ENCODE data around the gene YWHAQ. TPM values are rescaled to one million over a fixed set of nuclear protein-coding genes. Genes with fewer than 3 reads are reported as not detected.

Gene YWHAQ
- total RNA-seq, 6 experiments from 2014 or later: 70.4 to 105 (median 84.2) TPM

- Histone ChIP-seq H3K27ac (no peak overlapping the region), H3K4me1 (no peaks in the 10 kb centered on the region), H3K36me3 (no peaks in the 10 kb centered on the region), H3K9me3 (no peaks in the 10 kb centered on the region), H3K4me3 (no peak overlapping the region), H3K27me3 (no peaks in the 10 kb centered on the region)
- intact Hi-C loops (cut with DNase I): no loop called here
- no peak for DNase-seq
- WGBS (ENCODE audit: insufficient coverage, low coverage, low lambda C conversion rate, missing lambda C conversion rate): 69% methylated on average over 6 of the region's 9 CpGs
- ATAC-seq: no peak
- TF ChIP-seq, protein P1, sequence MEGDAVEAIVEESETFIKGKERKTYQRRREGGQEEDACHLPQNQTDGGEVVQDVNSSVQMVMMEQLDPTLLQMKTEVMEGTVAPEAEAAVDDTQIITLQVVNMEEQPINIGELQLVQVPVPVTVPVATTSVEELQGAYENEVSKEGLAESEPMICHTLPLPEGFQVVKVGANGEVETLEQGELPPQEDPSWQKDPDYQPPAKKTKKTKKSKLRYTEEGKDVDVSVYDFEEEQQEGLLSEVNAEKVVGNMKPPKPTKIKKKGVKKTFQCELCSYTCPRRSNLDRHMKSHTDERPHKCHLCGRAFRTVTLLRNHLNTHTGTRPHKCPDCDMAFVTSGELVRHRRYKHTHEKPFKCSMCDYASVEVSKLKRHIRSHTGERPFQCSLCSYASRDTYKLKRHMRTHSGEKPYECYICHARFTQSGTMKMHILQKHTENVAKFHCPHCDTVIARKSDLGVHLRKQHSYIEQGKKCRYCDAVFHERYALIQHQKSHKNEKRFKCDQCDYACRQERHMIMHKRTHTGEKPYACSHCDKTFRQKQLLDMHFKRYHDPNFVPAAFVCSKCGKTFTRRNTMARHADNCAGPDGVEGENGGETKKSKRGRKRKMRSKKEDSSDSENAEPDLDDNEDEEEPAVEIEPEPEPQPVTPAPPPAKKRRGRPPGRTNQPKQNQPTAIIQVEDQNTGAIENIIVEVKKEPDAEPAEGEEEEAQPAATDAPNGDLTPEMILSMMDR (IDR thresholded peaks at IDR 0.05): no peak
- TF ChIP-seq POLR2A (IDR thresholded peaks at IDR 0.05): no peak
Observed at GRCh38 chr2:9658972-9659371, 28.2 kb upstream of the YWHAQ start.

GRCh38 chr2:9657731-9658130, 26.9 kb upstream of the YWHAQ start:
- DNase-seq (no peak), ATAC-seq (no peak)
- TF ChIP-seq, protein P1 (IDR thresholded peaks at IDR 0.05): no peak
- TF ChIP-seq POLR2A (IDR thresholded peaks at IDR 0.05): no peak
- intact Hi-C loops (cut with DNase I): no loop called here
- WGBS (ENCODE audit: insufficient coverage, low coverage, low lambda C conversion rate, missing lambda C conversion rate): 76% methylated on average over 6 of the region's 6 CpGs
- H3K4me3 ChIP-seq: no peak overlapping the region
- H3K36me3 ChIP-seq: no peaks in the 10 kb centered on the region
- H3K9me3 ChIP-seq: no peaks in the 10 kb centered on the region
- H3K27me3 ChIP-seq: no peaks in the 10 kb centered on the region
- no peak overlapping the region for H3K27ac ChIP-seq
- H3K4me1 ChIP-seq: no peaks in the 10 kb centered on the region

- no peaks in the 10 kb centered on the region for H3K27me3 ChIP-seq
- no peak for ATAC-seq
- H3K36me3 ChIP-seq: no peaks in the 10 kb centered on the region
- TF ChIP-seq POLR2A (IDR thresholded peaks at IDR 0.05): no peak
- TF ChIP-seq, protein P1 (IDR thresholded peaks at IDR 0.05): no peak
- WGBS (ENCODE audit: insufficient coverage, low coverage, low lambda C conversion rate, missing lambda C conversion rate): 30% methylated on average over 4 of the region's 6 CpGs
- intact Hi-C loops (cut with DNase I): no loop called here
- H3K4me1 ChIP-seq: no peaks in the 10 kb centered on the region
- no peak overlapping the region for H3K4me3 ChIP-seq
- DNase-seq: no peak
- no peaks in the 10 kb centered on the region for H3K9me3 ChIP-seq
- H3K27ac ChIP-seq: no peak overlapping the region
Observed at GRCh38 chr2:9657083-9657482, 26.3 kb upstream of the YWHAQ start.

- 72% methylated on average over 3 of the region's 11 CpGs for WGBS (ENCODE audit: insufficient coverage, low coverage, low lambda C conversion rate, missing lambda C conversion rate)
- TF ChIP-seq, protein P1 (IDR thresholded peaks at IDR 0.05): no peak
- no peak for TF ChIP-seq POLR2A (IDR thresholded peaks at IDR 0.05)
- no peak overlapping the region for H3K27ac ChIP-seq
- no peak for ATAC-seq
- intact Hi-C loops (cut with DNase I): no loop called here
- no peak overlapping the region for H3K4me3 ChIP-seq
- H3K27me3 ChIP-seq: no peaks in the 10 kb centered on the region
- H3K9me3 ChIP-seq: no peaks in the 10 kb centered on the region
- no peaks in the 10 kb centered on the region for H3K4me1 ChIP-seq
- DNase-seq: no peak
- no peaks in the 10 kb centered on the region for H3K36me3 ChIP-seq
Observed at GRCh38 chr2:9656270-9656766, 25.5 kb upstream of the YWHAQ start.
